Measurements from ENCODE around the gene SMAD3. TPM values are rescaled to one million over a fixed set of nuclear protein-coding genes. Genes with fewer than 3 reads are reported as not detected.

The SMAD3 gene
- total RNA-seq, 1 donor from 2014 or later, result 25.7 TPM

GRCh38 chr15:67199391-67199790, 134.0 kb downstream of the SMAD3 start:
- no peaks in the 10 kb centered on the region for H3K27me3 ChIP-seq (ENCODE audit: low read depth)
- H3K4me1 ChIP-seq, result peaks cover 13% of the 10 kb centered on the region
- no peaks in the 10 kb centered on the region for H3K9me3 ChIP-seq
- intact Hi-C loops (cut with DNase I), result no loop called here
- no peak for DNase-seq
- H3K36me3 ChIP-seq, result peaks cover 32% of the 10 kb centered on the region
- H3K4me3 ChIP-seq, result no peak overlapping the region
- no peak overlapping the region for H3K27ac ChIP-seq
- ATAC-seq, result no peak
- TF ChIP-seq, protein P1, sequence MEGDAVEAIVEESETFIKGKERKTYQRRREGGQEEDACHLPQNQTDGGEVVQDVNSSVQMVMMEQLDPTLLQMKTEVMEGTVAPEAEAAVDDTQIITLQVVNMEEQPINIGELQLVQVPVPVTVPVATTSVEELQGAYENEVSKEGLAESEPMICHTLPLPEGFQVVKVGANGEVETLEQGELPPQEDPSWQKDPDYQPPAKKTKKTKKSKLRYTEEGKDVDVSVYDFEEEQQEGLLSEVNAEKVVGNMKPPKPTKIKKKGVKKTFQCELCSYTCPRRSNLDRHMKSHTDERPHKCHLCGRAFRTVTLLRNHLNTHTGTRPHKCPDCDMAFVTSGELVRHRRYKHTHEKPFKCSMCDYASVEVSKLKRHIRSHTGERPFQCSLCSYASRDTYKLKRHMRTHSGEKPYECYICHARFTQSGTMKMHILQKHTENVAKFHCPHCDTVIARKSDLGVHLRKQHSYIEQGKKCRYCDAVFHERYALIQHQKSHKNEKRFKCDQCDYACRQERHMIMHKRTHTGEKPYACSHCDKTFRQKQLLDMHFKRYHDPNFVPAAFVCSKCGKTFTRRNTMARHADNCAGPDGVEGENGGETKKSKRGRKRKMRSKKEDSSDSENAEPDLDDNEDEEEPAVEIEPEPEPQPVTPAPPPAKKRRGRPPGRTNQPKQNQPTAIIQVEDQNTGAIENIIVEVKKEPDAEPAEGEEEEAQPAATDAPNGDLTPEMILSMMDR (IDR thresholded peaks at IDR 0.05), result no peak

GRCh38 chr15:67199881-67200763, 134.7 kb downstream of the SMAD3 start:
- DNase-seq (no peak), ATAC-seq (no peak)
- TF ChIP-seq, protein P1 (IDR thresholded peaks at IDR 0.05), result no peak
- H3K27me3 ChIP-seq (ENCODE audit: low read depth), result no peaks in the 10 kb centered on the region
- H3K4me3 ChIP-seq, result no peak overlapping the region
- peaks cover 35% of the 10 kb centered on the region for H3K36me3 ChIP-seq
- H3K4me1 ChIP-seq, result peaks cover 13% of the 10 kb centered on the region
- no peaks in the 10 kb centered on the region for H3K9me3 ChIP-seq
- no peak overlapping the region for H3K27ac ChIP-seq
- intact Hi-C loops (cut with DNase I), result no loop called here

- intact Hi-C loops (cut with DNase I), result no loop called here
- Histone ChIP-seq H3K36me3 (peaks cover 45% of the 10 kb centered on the region), H3K4me1 (peaks cover 13% of the 10 kb centered on the region), H3K27ac (no peak overlapping the region), H3K9me3 (no peaks in the 10 kb centered on the region), H3K4me3 (no peak overlapping the region), H3K27me3 (ENCODE audit: low read depth) (no peaks in the 10 kb centered on the region)
- no peak for DNase-seq
- TF ChIP-seq, protein P1 (IDR thresholded peaks at IDR 0.05), result no peak
- ATAC-seq, result peak in 1 of 2 donors; percentile 29
These were observed 135.7 kb downstream of the SMAD3 start for GRCh38 chr15:67201136-67201535.

GRCh38 chr15:67202091-67202490, 136.7 kb downstream of the SMAD3 start:
- Histone ChIP-seq H3K4me3 (no peak overlapping the region), H3K27me3 (ENCODE audit: low read depth) (no peaks in the 10 kb centered on the region), H3K36me3 (peaks cover 54% of the 10 kb centered on the region), H3K4me1 (peaks cover 13% of the 10 kb centered on the region), H3K27ac (no peak overlapping the region), H3K9me3 (no peaks in the 10 kb centered on the region)
- TF ChIP-seq, protein P1 (IDR thresholded peaks at IDR 0.05), result no peak
- DNase-seq (no peak), ATAC-seq (no peak)
- intact Hi-C loops (cut with DNase I), result no loop called here

- Histone ChIP-seq H3K27me3 (ENCODE audit: low read depth) (no peaks in the 10 kb centered on the region), H3K4me3 (no peak overlapping the region), H3K27ac (no peak overlapping the region), H3K36me3 (peaks cover 63% of the 10 kb centered on the region), H3K4me1 (peaks cover 13% of the 10 kb centered on the region), H3K9me3 (no peaks in the 10 kb centered on the region)
- no peak for ATAC-seq
- intact Hi-C loops (cut with DNase I), result no loop called here
- TF ChIP-seq, protein P1 (IDR thresholded peaks at IDR 0.05), result no peak
- no peak for DNase-seq
These were observed 137.6 kb downstream of the SMAD3 start for GRCh38 chr15:67202991-67203390.

All from lower lobe of right lung (tissue), 2 donors.